GM20431 (cell line): ENCODE results near the gene TMTC2.

ENCODE experiments used
- in situ Hi-C: fragments of 300-500 bp; cut with MseI, MboI; formaldehyde crosslinking; loops from one replicate; pipeline ENCODE4 v1.15.0; 2020; ENCODE audit warnings: low sequenced_read_pairs; ENCODE audit not compliant: unreplicated experiment

TMTC2 gene

GRCh38 chr12:83149987-83150386, 463.3 kb downstream of the TMTC2 start:
- in situ Hi-C loops, result no loop called here

DNA sequence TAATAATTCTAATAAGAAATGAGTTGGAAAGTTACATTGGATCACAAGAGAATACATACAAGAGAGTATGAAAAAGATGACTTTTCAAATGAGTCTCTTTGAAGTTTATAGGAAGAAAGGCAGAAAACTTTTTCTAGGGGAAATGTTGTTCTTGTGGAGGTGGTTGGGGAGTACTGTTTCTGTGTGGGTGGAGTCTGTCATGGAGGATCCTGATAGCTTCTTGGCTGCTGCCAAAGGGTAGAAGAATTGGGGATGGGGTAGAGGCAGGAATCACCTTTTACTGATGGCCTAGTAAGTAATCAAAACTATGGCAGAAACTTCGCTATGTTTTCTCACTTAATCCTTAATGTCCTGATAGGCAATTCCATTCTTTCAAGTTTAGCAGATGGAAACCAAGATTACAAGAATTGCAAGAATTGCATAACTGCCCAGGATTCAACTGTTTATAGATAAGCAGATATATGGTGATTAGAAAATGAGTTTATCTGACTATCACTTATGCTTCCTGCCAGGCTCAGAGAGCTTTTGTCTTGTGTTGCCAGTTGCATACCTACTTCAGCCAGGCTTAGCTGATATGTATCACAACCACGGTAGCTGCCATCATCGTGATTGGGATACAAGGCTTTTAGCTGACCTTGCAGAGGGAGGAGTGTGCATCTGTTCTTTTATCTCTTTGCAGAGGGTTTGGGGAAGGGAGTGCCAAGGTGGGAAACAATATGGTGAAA, 463.9 kb downstream of the TMTC2 start:
- in situ Hi-C loops, result no loop called here

GRCh38 chr12:83153177-83153576, 466.5 kb downstream of the TMTC2 start:
- in situ Hi-C loops, result no loop called here

- in situ Hi-C loops, result no loop called here
These were observed 470.1 kb downstream of the TMTC2 start for GRCh38 chr12:83156815-83157214.

DNA sequence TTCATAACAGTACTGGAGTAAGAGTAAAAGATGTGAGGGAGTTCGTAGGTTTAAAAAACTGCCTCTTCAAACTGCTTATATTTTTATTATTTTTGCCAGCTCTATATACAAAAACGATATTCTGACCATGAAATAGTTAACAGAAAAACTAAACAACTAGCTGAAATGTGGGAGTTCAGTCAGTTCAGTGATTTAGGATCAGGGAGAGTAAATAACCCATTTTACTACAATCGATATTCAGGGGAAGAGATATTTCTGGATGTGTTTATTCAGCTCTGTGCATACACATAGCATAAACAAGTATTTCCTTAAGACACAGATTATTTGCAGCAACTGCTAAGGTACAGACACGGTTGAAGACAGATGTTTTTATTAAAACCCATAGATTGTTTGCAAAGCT, 470.9 kb downstream of the TMTC2 start:
- in situ Hi-C loops, result no loop called here

GRCh38 chr12:83158613-83159207, 472.0 kb downstream of the TMTC2 start:
- in situ Hi-C loops, result no loop called here

DNA sequence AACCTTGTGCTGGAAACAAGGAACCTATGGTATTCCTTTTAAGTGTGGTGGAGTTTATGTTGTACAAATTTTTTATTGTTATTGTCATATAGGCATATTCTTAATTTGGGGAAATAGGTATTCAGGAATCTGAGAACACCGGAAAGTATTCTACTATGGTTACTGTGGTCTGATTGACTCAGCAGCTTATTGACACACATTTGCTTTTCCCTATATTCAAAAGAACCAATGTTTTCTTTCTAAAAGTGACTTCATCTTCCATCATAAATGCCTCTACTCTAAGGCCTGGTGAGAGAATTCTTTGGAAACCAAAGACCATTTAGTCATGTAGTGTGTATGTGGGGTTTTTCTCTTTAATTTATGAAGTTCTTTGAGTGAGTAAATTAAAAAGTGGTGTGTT, 474.8 kb downstream of the TMTC2 start:
- in situ Hi-C loops, result no loop called here

DNA sequence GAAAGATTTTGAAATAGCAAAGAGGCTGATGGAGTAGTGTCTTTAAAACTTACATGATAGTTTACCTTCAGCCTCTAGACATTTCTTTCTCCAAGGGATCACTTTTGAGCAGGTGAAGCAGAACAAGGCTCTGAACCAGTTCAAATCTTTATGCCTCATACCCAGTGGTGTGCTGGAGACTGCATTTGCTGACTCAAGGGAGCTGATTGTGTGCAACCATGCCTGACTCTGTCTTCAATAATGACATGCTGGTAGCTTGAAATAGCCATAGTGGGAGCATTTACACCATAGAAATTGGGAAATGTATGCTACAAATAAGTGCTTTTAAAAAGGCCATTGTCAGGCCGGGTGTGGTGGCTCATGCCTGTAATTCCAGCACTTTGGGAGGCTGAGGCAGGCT, 482.0 kb downstream of the TMTC2 start:
- in situ Hi-C loops, result no loop called here

DNA sequence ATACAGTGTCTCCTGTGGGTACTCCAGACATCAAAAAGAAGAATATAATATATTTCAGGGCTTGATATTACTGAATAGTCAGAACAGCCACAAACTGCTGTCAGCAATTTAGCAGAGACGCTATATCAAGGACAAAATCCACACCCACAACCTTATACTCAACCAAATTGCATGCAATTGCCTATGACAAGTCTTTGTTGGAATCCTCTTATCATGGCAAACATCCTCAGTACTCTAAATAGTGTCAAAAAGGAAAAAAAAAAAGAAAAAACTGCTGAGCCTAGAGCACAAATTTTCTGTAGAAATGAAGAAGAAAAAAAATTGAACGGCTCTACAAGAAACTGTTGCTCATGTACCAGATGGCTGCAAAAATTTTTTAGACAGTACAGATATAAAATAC, 485.7 kb downstream of the TMTC2 start:
- in situ Hi-C loops, result no loop called here

DNA sequence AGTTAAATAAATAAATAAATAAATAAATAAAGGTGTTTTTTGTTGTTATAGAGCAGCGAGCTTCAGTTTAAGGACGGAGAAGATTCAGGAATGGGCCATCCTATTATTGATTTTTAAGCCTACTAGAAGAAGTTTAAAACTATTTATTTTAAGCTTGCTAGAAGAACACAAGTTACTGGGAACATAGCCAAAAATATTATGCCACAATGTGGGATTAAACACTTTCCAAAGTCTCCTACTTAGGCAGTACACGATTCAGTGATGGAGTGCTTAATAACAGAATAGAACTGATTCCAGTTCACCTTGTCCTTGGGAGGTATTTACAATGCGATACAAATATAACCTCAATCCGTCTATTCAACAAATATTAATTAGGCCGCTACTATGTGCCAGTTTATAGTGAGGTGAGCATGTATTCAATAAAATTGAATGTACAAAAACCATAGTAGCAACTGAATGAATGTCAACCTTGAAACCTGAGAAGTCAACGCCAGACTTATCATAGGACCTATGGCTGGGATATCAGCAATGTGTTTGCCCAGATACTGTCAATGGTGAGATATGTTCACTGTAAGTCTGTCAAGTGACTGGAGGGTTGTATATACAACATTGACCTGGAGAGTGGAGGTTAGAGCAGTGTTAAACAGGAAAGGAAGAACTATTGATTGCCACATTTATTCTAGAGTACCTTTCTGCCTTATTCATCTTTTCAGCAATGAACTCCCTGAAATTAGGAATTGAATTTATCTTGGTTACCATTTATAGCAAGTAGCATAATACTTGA, 486.4 kb downstream of the TMTC2 start:
- in situ Hi-C loops, result no loop called here

DNA sequence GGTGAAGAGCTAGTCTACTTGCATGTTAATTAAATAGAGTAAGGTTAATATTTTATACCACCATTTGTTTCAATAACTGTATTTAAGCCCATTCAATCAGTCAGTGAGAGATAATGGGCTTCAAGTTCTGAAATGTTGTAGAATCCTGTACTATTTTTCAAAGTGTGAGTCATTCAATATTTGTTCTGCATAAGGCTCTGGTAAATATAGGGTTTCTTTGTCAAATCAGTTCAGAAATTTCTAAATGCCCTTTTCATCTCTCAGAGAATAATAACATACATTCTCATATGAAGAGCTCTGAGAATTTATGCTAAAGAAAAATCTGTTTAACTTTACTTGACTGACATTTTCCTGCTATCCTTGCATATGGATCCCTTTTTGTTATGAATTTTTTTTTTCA, 493.3 kb downstream of the TMTC2 start:
- in situ Hi-C loops, result no loop called here

DNA sequence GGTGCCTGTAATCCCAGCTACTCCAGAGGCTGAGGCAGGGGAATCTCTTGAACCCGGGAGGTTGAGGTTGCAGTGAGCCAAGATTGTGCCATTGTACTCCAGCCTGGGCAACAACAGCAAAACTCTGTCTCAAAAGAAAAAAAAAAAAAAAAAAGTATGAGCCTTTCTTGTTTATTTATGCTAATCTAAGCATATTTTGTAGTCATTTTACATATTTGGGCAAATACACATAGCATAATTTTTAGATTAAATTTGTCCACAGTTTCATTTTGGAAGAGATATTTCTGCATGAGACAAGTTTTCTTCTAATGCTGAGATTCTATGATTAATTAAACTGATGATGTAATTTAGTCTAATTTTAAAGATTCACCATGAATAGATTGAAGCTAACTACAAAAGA, 494.4 kb downstream of the TMTC2 start:
- in situ Hi-C loops, result no loop called here

DNA sequence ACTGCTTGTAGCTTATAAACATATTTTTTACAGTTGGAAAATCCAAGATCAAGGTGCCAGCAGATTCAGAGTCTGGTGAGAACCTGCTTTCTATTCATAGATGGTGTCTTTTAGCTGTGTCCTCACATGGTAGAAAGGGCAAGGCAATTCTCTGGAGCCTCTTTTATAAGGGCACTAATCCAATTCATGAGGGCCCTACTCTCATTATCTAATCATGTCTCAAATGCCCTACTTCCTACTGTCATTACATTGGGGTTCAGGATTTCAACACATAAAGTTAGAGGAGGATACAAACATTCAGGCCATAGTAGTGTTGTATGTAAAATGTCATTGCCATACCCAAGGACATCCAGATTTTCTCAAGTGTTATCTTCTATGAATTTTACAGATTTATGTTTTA, 496.4 kb downstream of the TMTC2 start:
- in situ Hi-C loops, result no loop called here
